ENCODE results near the gene PIAS4. TPM values are rescaled to one million over a fixed set of nuclear protein-coding genes. Genes with fewer than 3 reads are reported as not detected.

PIAS4 gene
- total RNA-seq, 2 donors from 2014 or later: 10.9 to 11.4 TPM

DNA sequence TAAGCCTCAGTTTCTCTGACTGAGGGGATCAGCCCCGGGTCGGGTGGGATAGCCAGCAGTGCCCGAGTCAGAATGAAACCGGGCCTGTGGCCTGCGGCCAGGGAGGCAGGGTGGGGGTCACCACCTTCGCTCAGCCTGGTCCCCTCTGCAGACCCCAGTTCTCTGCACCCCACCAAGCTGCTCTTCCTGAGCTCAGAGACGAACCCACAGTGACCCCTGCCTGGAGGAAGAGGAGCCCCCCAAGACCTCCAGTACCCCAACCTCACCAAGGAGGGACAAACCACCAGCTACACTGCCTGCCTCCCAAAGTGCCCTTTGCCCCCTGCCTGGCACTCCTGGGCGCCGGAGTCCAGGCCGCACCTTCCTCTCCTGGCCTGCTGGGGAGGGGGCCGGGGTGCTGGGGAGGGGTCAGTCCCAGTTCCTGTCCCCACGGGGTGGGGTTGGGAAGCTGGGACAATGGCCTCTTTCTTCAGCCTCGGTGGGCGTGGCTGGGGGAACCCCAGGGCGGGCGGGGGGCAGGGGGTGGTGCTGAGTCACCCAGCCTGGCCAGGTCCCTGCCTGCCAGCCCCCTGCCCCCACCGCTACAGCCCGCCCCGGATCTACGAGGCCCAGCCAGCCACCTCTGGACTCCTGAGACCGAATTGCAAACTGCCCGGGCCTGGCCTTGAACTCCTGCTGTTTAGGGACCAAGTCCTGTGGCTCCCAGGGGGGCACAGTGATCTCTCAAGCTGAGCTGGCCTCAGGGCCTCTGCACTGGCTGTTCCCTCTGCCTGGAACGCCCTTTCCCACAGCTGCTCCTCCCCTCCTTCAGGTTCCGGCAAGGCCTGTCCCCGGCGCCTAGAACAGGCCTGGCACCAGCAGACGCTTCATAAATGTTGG is 44.8 kb downstream of the PIAS4 start:
- Histone ChIP-seq H3K27ac (peak overlapping the region; percentile 68 to 69), H3K4me3 (no peak overlapping the region), H3K4me1 (peaks cover 0 to 42% of the 10 kb centered on the region in 2 donors), H3K9me3 (no peaks in the 10 kb centered on the region), H3K36me3 (peaks cover 53% of the 10 kb centered on the region), H3K27me3 (no peaks in the 10 kb centered on the region)
- DNase-seq (ENCODE audit: low spot score): no peak
- TF ChIP-seq, protein P1, sequence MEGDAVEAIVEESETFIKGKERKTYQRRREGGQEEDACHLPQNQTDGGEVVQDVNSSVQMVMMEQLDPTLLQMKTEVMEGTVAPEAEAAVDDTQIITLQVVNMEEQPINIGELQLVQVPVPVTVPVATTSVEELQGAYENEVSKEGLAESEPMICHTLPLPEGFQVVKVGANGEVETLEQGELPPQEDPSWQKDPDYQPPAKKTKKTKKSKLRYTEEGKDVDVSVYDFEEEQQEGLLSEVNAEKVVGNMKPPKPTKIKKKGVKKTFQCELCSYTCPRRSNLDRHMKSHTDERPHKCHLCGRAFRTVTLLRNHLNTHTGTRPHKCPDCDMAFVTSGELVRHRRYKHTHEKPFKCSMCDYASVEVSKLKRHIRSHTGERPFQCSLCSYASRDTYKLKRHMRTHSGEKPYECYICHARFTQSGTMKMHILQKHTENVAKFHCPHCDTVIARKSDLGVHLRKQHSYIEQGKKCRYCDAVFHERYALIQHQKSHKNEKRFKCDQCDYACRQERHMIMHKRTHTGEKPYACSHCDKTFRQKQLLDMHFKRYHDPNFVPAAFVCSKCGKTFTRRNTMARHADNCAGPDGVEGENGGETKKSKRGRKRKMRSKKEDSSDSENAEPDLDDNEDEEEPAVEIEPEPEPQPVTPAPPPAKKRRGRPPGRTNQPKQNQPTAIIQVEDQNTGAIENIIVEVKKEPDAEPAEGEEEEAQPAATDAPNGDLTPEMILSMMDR (IDR thresholded peaks at IDR 0.05): no peak

DNA sequence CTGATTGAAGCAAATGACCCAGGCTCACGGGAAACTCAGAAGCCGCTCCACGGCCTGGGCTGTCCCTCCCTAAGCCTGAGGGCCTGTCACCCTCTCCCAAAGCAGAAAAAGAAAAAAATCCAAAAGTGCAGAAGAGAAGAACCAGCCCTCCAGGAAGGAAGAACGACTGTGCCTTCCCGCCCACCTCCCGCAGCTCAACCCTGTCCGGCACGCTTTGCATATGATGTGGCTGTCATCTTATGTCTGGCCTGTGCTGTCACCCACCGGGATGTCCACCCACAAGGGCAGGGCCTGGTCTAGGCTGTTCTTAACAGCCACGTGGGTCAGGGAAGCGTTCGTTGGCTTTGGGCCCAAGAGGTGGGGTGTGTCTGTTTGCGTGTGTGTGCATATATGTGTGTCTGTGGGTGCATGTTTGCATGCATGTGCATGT is 45.5 kb downstream of the PIAS4 start:
- peaks cover 0 to 46% of the 10 kb centered on the region in 2 donors for H3K4me1 ChIP-seq
- peak overlapping the region; percentile 68 to 69 for H3K27ac ChIP-seq
- no peak overlapping the region for H3K4me3 ChIP-seq
- no peaks in the 10 kb centered on the region for H3K27me3 ChIP-seq
- TF ChIP-seq, protein P1 (IDR thresholded peaks at IDR 0.05): no peak
- no peaks in the 10 kb centered on the region for H3K9me3 ChIP-seq
- H3K36me3 ChIP-seq: peaks cover 48% of the 10 kb centered on the region
- no peak for DNase-seq (ENCODE audit: low spot score)

- no peak overlapping the region for H3K27ac ChIP-seq
Observed at GRCh38 chr19:4053423-4054324, 46.1 kb downstream of the PIAS4 start.

GRCh38 chr19:4054441-4055208 is 47.1 kb downstream of the PIAS4 start:
- Histone ChIP-seq H3K4me3 (no peak overlapping the region), H3K4me1 (peaks cover 0 to 52% of the 10 kb centered on the region in 2 donors), H3K9me3 (no peaks in the 10 kb centered on the region), H3K36me3 (peaks cover 45% of the 10 kb centered on the region), H3K27me3 (no peaks in the 10 kb centered on the region), H3K27ac (no peak overlapping the region)
- DNase-seq (ENCODE audit: low spot score): no peak
- TF ChIP-seq, protein P1 (IDR thresholded peaks at IDR 0.05): no peak

More at GRCh38 chr19:4053423-4054324, 46.1 kb downstream of the PIAS4 start:
- TF ChIP-seq, protein P1 (IDR thresholded peaks at IDR 0.05): no peak
- H3K9me3 ChIP-seq: no peaks in the 10 kb centered on the region
- no peak overlapping the region for H3K4me3 ChIP-seq
- H3K4me1 ChIP-seq: peaks cover 0 to 46% of the 10 kb centered on the region in 2 donors
- no peak for DNase-seq (ENCODE audit: low spot score)
- no peaks in the 10 kb centered on the region for H3K27me3 ChIP-seq
- H3K36me3 ChIP-seq: peaks cover 45% of the 10 kb centered on the region

GRCh38 chr19:4055209-4055552 is 47.6 kb downstream of the PIAS4 start:
- no peak overlapping the region for H3K4me3 ChIP-seq
- H3K27me3 ChIP-seq: no peaks in the 10 kb centered on the region
- H3K9me3 ChIP-seq: no peaks in the 10 kb centered on the region
- no peak for DNase-seq (ENCODE audit: low spot score)
- H3K4me1 ChIP-seq: peaks cover 0 to 53% of the 10 kb centered on the region in 2 donors
- peaks cover 45% of the 10 kb centered on the region for H3K36me3 ChIP-seq
- no peak overlapping the region for H3K27ac ChIP-seq
- TF ChIP-seq, protein P1 (IDR thresholded peaks at IDR 0.05): no peak

Measured in right atrium auricular region (tissue), 2 donors.